CD4-positive, alpha-beta memory T cell (primary cell): ENCODE measurements around the gene CNTD1. TPM values are rescaled to one million over a fixed set of nuclear protein-coding genes. Genes with fewer than 3 reads are reported as not detected.
A peak's percentile ranks its signal among the peaks of the same experiment; 100 is the strongest.

Experiments used
- CTCF ChIA-PET: fragments of 350-600 bp; sonication (Branson Sonifier 250); formaldehyde crosslinking; loops from one replicate; lab custom pipeline; 2021; ENCODE audit warnings: inconsistent platforms; ENCODE audit not compliant: partially characterized antibody; lab: Charles Lee
- POLR2A ChIA-PET: fragments of 350-600 bp; sonication (Branson Sonifier 250); formaldehyde crosslinking; loops from one replicate; lab custom pipeline; 2021; ENCODE audit not compliant: partially characterized antibody; lab: Charles Lee
- DNase-seq, 5 donors: peaks; one replicate each; pipeline versions ENCODE4 v3.0.0 to v3.0.0-alpha.2; 2020 to 2022; ENCODE audit warnings: mixed read lengths in 1 of 5
- H3K27ac ChIP-seq: one replicate; pipeline ENCODE4 v1.7.0; 2013; ENCODE audit warnings: low read depth, low read length
- H3K27me3 ChIP-seq: 2 replicates; pipeline ENCODE4 v1.7.0; 2013; ENCODE audit warnings: mild to moderate bottlenecking, low read length, moderate library complexity; ENCODE audit not compliant: insufficient read depth
- H3K36me3 ChIP-seq: 2 replicates; pipeline ENCODE4 v1.7.0; 2013; ENCODE audit warnings: mild to moderate bottlenecking, low read length, moderate library complexity; ENCODE audit not compliant: insufficient read depth
- H3K4me1 ChIP-seq: 2 replicates; pipeline ENCODE4 v1.7.0; 2013; ENCODE audit warnings: mild to moderate bottlenecking, low read length, moderate library complexity; ENCODE audit not compliant: insufficient read depth
- H3K4me3 ChIP-seq, 2 donors: one replicate each; pipeline ENCODE4 v1.7.0; 2013; ENCODE audit warnings: low read length in 2 of 2, mild to moderate bottlenecking in 1 of 2
- H3K9me3 ChIP-seq, 2 donors: one replicate each; pipeline ENCODE4 v1.7.0; 2013; ENCODE audit warnings: low read length in 2 of 2, control low read depth in 1 of 2; ENCODE audit not compliant: control insufficient read depth in 1 of 2
- H3K27ac Mint-ChIP-seq, 7 donors: one replicate each; pipeline ENCODE4 v1.8.0; 2020 to 2021; ENCODE audit warnings: mixed read lengths in 7 of 7, mild to moderate bottlenecking in 6 of 7, inconsistent platforms in 3 of 7, moderate library complexity in 3 of 7
- H3K27me3 Mint-ChIP-seq, 2 donors: one replicate each; pipeline ENCODE4 v1.8.0; 2020 to 2021; ENCODE audit warnings: mixed read lengths in 2 of 2
- H3K36me3 Mint-ChIP-seq, 2 donors: one replicate each; pipeline ENCODE4 v1.8.0; 2020 to 2021; ENCODE audit warnings: mixed read lengths in 2 of 2, inconsistent platforms in 1 of 2, mild to moderate bottlenecking in 1 of 2
- H3K4me1 Mint-ChIP-seq, 4 donors: one replicate each; pipeline ENCODE4 v1.8.0; 2020 to 2021; ENCODE audit warnings: mixed read lengths in 4 of 4, mild to moderate bottlenecking in 1 of 4
- H3K4me3 Mint-ChIP-seq, 8 donors: one replicate each; pipeline ENCODE4 v1.8.0; 2020 to 2021; ENCODE audit warnings: mixed read lengths in 8 of 8, mild to moderate bottlenecking in 7 of 8, moderate library complexity in 6 of 8, inconsistent platforms in 3 of 8
- H3K9me3 Mint-ChIP-seq, 8 donors: one replicate each; pipeline ENCODE4 v1.8.0; 2020 to 2021; ENCODE audit warnings: mixed read lengths in 8 of 8, mild to moderate bottlenecking in 5 of 8, inconsistent platforms in 3 of 8, moderate library complexity in 1 of 8
- intact Hi-C: fragments of 100-400 bp; cut with micrococcal nuclease; formaldehyde crosslinking; loops from one replicate; pipeline ENCODE4 v1.15.1; 2023
- polyA plus RNA-seq, 2 donors: library from polyadenylated mRNA; unstranded; fragments of 300-500 nt; fragmentation: Illumina TruSeq; gene quantifications; one replicate each; pipeline ENCODE4 v1.2.3, GENCODE V29; 2021
- total RNA-seq, 2 experiments: library from RNA; stranded (reverse); gene quantifications; one replicate each; pipeline ENCODE4 v1.2.3, GENCODE V29; 2021

CNTD1 gene
- total and polyA plus RNA-seq, 4 experiments from 2014 or later: 0.22 to 0.43 TPM; not detected in 2

GRCh38 chr17:42783062-42783790 lies 15.4 kb upstream of the CNTD1 start:
- peaks cover 16% of the 10 kb centered on the region for H3K4me1 ChIP-seq
- peaks cover 18 to 44% (median 26%) of the 10 kb centered on the region in 4 donors for H3K4me1 Mint-ChIP-seq
- no peak for DNase-seq
- no peaks in the 10 kb centered on the region for H3K9me3 ChIP-seq
- peak overlapping the region in 2 of 8 donors; percentile 28 to 40 for H3K4me3 Mint-ChIP-seq
- no peak overlapping the region for H3K27ac ChIP-seq
- intact Hi-C loops: no loop called here
- H3K27me3 ChIP-seq: peaks cover 44% of the 10 kb centered on the region
- peaks cover 47 to 59% of the 10 kb centered on the region in 2 donors for H3K27me3 Mint-ChIP-seq
- H3K36me3 Mint-ChIP-seq: peaks cover 16 to 17% of the 10 kb centered on the region in 2 donors
- H3K9me3 Mint-ChIP-seq: peaks cover 0 to 2% (median 0%) of the 10 kb centered on the region in 8 donors
- H3K27ac Mint-ChIP-seq: no peak overlapping the region
- peaks cover 14% of the 10 kb centered on the region for H3K36me3 ChIP-seq
- ChIA-PET POLR2A (no interaction called here), CTCF (no interaction called here)
- no peak overlapping the region for H3K4me3 ChIP-seq

GRCh38 chr17:42783791-42784138 lies 14.9 kb upstream of the CNTD1 start:
- Mint-ChIP-seq H3K27me3 (peaks cover 47 to 60% of the 10 kb centered on the region in 2 donors), H3K27ac (peak overlapping the region in 1 of 7 donors; percentile 60), H3K4me3 (peak overlapping the region in 2 of 8 donors; percentile 28 to 40), H3K9me3 (peaks cover 0 to 2% (median 0%) of the 10 kb centered on the region in 8 donors), H3K36me3 (peaks cover 11 to 12% of the 10 kb centered on the region in 2 donors), H3K4me1 (peaks cover 18 to 44% (median 26%) of the 10 kb centered on the region in 4 donors)
- POLR2A ChIA-PET: no interaction called here
- Histone ChIP-seq H3K36me3 (peaks cover 8% of the 10 kb centered on the region), H3K4me3 (no peak overlapping the region), H3K27ac (no peak overlapping the region), H3K27me3 (peaks cover 44% of the 10 kb centered on the region), H3K9me3 (no peaks in the 10 kb centered on the region), H3K4me1 (peaks cover 16% of the 10 kb centered on the region)
- CTCF ChIA-PET: no interaction called here
- no peak for DNase-seq
- intact Hi-C loops: no loop called here

- Histone ChIP-seq H3K4me1 (peaks cover 16% of the 10 kb centered on the region), H3K27me3 (peaks cover 44% of the 10 kb centered on the region), H3K9me3 (no peaks in the 10 kb centered on the region), H3K27ac (no peak overlapping the region), H3K36me3 (peaks cover 2% of the 10 kb centered on the region), H3K4me3 (no peak overlapping the region)
- ChIA-PET CTCF (no interaction called here), POLR2A (no interaction called here)
- peaks cover 5 to 6% of the 10 kb centered on the region in 2 donors for H3K36me3 Mint-ChIP-seq
- intact Hi-C loops: no loop called here
- H3K4me1 Mint-ChIP-seq: peaks cover 18 to 40% (median 26%) of the 10 kb centered on the region in 4 donors
- no peak overlapping the region for H3K27ac Mint-ChIP-seq
- H3K27me3 Mint-ChIP-seq: peaks cover 47 to 57% of the 10 kb centered on the region in 2 donors
- no peak for DNase-seq
- H3K9me3 Mint-ChIP-seq: peaks cover 0 to 2% (median 0%) of the 10 kb centered on the region in 8 donors
- peak overlapping the region in 5 of 8 donors; percentile 17 to 75 (median 59) for H3K4me3 Mint-ChIP-seq
Observed at GRCh38 chr17:42784409-42784808, 14.3 kb upstream of the CNTD1 start.

- peaks cover 0 to under 1% of the 10 kb centered on the region in 2 donors for H3K36me3 Mint-ChIP-seq
- no peak overlapping the region for H3K4me3 ChIP-seq
- H3K27me3 Mint-ChIP-seq: peaks cover 44 to 53% of the 10 kb centered on the region in 2 donors
- POLR2A ChIA-PET: interaction anchor here (1.2 kb wide), 1 partner anchor 11 kb away, joined by 5 read pairs; the partner anchor contains the start of gene VPS25
- peak overlapping the region in 6 of 8 donors; percentile 17 to 75 (median 54) for H3K4me3 Mint-ChIP-seq
- DNase-seq: no peak
- H3K9me3 ChIP-seq: no peaks in the 10 kb centered on the region
- no peak overlapping the region for H3K27ac ChIP-seq
- no peaks in the 10 kb centered on the region for H3K36me3 ChIP-seq
- H3K4me1 Mint-ChIP-seq: peaks cover 16 to 35% (median 26%) of the 10 kb centered on the region in 4 donors
- H3K27me3 ChIP-seq: peaks cover 44% of the 10 kb centered on the region
- peaks cover 0 to 2% (median 0%) of the 10 kb centered on the region in 8 donors for H3K9me3 Mint-ChIP-seq
- intact Hi-C loops: no loop called here
- no peak overlapping the region for H3K27ac Mint-ChIP-seq
- peaks cover 16% of the 10 kb centered on the region for H3K4me1 ChIP-seq
- CTCF ChIA-PET: no interaction called here
Observed at GRCh38 chr17:42784811-42785592, 13.7 kb upstream of the CNTD1 start.

- Mint-ChIP-seq H3K9me3 (peaks cover 0 to 2% (median 0%) of the 10 kb centered on the region in 8 donors), H3K4me3 (no peak overlapping the region), H3K27me3 (peaks cover 38 to 49% of the 10 kb centered on the region in 2 donors), H3K4me1 (peaks cover 16 to 30% (median 22%) of the 10 kb centered on the region in 4 donors), H3K36me3 (no peaks in the 10 kb centered on the region), H3K27ac (no peak overlapping the region)
- DNase-seq: no peak
- H3K27ac ChIP-seq: no peak overlapping the region
- H3K4me3 ChIP-seq: no peak overlapping the region
- no peaks in the 10 kb centered on the region for H3K9me3 ChIP-seq
- H3K4me1 ChIP-seq: peaks cover 16% of the 10 kb centered on the region
- intact Hi-C loops: no loop called here
- H3K36me3 ChIP-seq: no peaks in the 10 kb centered on the region
- ChIA-PET POLR2A (interaction anchor here (1.0 kb wide), 1 partner anchor 165 kb away, joined by 3 read pairs; no protein-coding TSS in a partner anchor), CTCF (no interaction called here)
- peaks cover 36% of the 10 kb centered on the region for H3K27me3 ChIP-seq
Observed at GRCh38 chr17:42787266-42787665, 11.4 kb upstream of the CNTD1 start.

GRCh38 chr17:42791948-42792347 lies 6.7 kb upstream of the CNTD1 start:
- no peaks in the 10 kb centered on the region for H3K9me3 ChIP-seq
- Mint-ChIP-seq H3K4me1 (peaks cover 0 to 6% (median 3%) of the 10 kb centered on the region in 4 donors), H3K27ac (no peak overlapping the region), H3K9me3 (peaks cover 0 to 2% (median 0%) of the 10 kb centered on the region in 8 donors), H3K36me3 (peaks cover 4 to 6% of the 10 kb centered on the region in 2 donors), H3K27me3 (peaks cover 4 to 11% of the 10 kb centered on the region in 2 donors), H3K4me3 (no peak overlapping the region)
- no peaks in the 10 kb centered on the region for H3K4me1 ChIP-seq
- no peak overlapping the region for H3K27ac ChIP-seq
- H3K4me3 ChIP-seq: no peak overlapping the region
- ChIA-PET CTCF (no interaction called here), POLR2A (no interaction called here)
- no peaks in the 10 kb centered on the region for H3K36me3 ChIP-seq
- intact Hi-C loops: no loop called here
- DNase-seq: no peak
- no peaks in the 10 kb centered on the region for H3K27me3 ChIP-seq

- ChIA-PET POLR2A (no interaction called here), CTCF (no interaction called here)
- Mint-ChIP-seq H3K27me3 (peaks cover 3 to 10% of the 10 kb centered on the region in 2 donors), H3K4me1 (peaks cover 4 to 10% (median 7%) of the 10 kb centered on the region in 4 donors), H3K9me3 (peaks cover 0 to under 1% (median 0%) of the 10 kb centered on the region in 8 donors), H3K36me3 (peaks cover 4 to 6% of the 10 kb centered on the region in 2 donors), H3K4me3 (no peak overlapping the region), H3K27ac (no peak overlapping the region)
- DNase-seq: no peak
- Histone ChIP-seq H3K9me3 (no peaks in the 10 kb centered on the region), H3K4me3 (no peak overlapping the region), H3K27ac (no peak overlapping the region), H3K27me3 (no peaks in the 10 kb centered on the region), H3K4me1 (peaks cover 4% of the 10 kb centered on the region), H3K36me3 (no peaks in the 10 kb centered on the region)
- intact Hi-C loops: no loop called here
Observed at GRCh38 chr17:42792545-42792944, 6.1 kb upstream of the CNTD1 start.
